ENCODE results near the gene NUFIP1.

DNA sequence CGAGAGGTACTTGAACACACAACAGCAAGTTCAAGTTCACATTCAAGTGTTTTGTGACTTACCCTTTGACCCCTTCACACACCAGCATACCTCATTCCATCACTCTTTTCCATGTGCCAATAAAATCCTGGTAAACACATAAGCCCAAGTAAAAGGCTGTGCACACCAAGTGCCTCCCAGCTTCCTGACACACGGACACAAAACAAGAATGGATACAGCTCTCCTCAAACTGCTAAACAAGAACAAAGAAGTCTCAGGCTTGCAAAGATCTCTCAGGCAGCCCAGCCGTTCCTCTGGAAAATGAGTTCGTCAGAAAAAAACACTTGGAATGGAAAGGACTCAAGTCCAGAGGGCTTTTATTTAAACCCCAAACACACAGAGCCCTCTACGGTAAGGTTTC is 83.7 kb downstream of the NUFIP1 start:
- TF ChIP-seq, protein P1, sequence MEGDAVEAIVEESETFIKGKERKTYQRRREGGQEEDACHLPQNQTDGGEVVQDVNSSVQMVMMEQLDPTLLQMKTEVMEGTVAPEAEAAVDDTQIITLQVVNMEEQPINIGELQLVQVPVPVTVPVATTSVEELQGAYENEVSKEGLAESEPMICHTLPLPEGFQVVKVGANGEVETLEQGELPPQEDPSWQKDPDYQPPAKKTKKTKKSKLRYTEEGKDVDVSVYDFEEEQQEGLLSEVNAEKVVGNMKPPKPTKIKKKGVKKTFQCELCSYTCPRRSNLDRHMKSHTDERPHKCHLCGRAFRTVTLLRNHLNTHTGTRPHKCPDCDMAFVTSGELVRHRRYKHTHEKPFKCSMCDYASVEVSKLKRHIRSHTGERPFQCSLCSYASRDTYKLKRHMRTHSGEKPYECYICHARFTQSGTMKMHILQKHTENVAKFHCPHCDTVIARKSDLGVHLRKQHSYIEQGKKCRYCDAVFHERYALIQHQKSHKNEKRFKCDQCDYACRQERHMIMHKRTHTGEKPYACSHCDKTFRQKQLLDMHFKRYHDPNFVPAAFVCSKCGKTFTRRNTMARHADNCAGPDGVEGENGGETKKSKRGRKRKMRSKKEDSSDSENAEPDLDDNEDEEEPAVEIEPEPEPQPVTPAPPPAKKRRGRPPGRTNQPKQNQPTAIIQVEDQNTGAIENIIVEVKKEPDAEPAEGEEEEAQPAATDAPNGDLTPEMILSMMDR (conservative IDR thresholded peaks at IDR 0.05 in 1 of 2, IDR thresholded peaks at IDR 0.05 in 1 of 2; ENCODE audit: low read depth in 1 of 2, low read length in 2 of 2): no peak
- no peak for TF ChIP-seq EZH2 (IDR thresholded peaks at IDR 0.05; ENCODE audit: low read length, missing control alignments)

All from fibroblast of lung (primary cell).